Loucy (cell line): ENCODE data around the gene GFRA1.

Experiments used
- CTCF ChIP-seq: fragments of 200-600 bp; sonication (generic); conservative IDR thresholded peaks from 2 replicates; pipeline ENCODE4 v1.5.1; 2014; ENCODE audit warnings: mild to moderate bottlenecking, antibody characterized with exemption, low read length
- EZH2phosphoT487 ChIP-seq: fragments of 200-600 bp; IDR thresholded peaks from 2 replicates; pipeline ENCODE4 v1.6.1; 2018; ENCODE audit warnings: antibody characterized with exemption, mild to moderate bottlenecking, moderate library complexity, borderline replicate concordance

GRCh38 chr10:116245156-116245555, 27.9 kb downstream of the GFRA1 start:
- no peak for TF ChIP-seq CTCF
- TF ChIP-seq EZH2phosphoT487, result no peak
